Sigmoid colon (tissue), 7 donors: ENCODE data around the gene CTIF. TPM values are rescaled to one million over a fixed set of nuclear protein-coding genes. Genes with fewer than 3 reads are reported as not detected.

ENCODE experiments used
- DNase-seq: peaks from one replicate; pipeline ENCODE4 v3.0.0-alpha.2; 2019
- H3K27ac ChIP-seq, 4 donors: fragments of 200-600 bp; sonication (generic); one replicate each; pipeline ENCODE4 v1.5.1; 2016 to 2019; ENCODE audit warnings: mild to moderate bottlenecking in 1 of 4
- H3K27me3 ChIP-seq, 3 donors: fragments of 200-600 bp; sonication (generic); one replicate each; pipeline ENCODE4 v1.5.1; 2019; ENCODE audit warnings: mild to moderate bottlenecking in 1 of 3
- H3K36me3 ChIP-seq, 4 donors: fragments of 200-600 bp; sonication (generic); one replicate each; pipeline ENCODE4 v1.5.1; 2016 to 2019
- H3K4me1 ChIP-seq, 4 donors: fragments of 200-600 bp; sonication (generic); one replicate each; pipeline ENCODE4 v1.5.1; 2017 to 2019
- H3K4me3 ChIP-seq, 4 donors: fragments of 200-600 bp; sonication (generic); one replicate each; pipeline ENCODE4 v1.5.1; 2017 to 2019; ENCODE audit warnings: mild to moderate bottlenecking in 2 of 4, moderate library complexity in 1 of 4
- H3K9me3 ChIP-seq, 4 donors: fragments of 200-600 bp in 3 of 4; sonication (generic) in 3 of 4; one replicate each; pipeline versions ENCODE4 v1.5.1 to v1.6.1; 2013 to 2019
- CTCF ChIP-seq, 4 experiments: fragments of 450-650 bp in 3 of 4; fragments of 200-600 bp in 1 of 4; IDR thresholded peaks; one replicate each; pipeline ENCODE4 v1.5.1; 2016 to 2019; ENCODE audit warnings: antibody characterized with exemption in 4 of 4, mild to moderate bottlenecking in 3 of 4, moderate library complexity in 2 of 4
- EP300 ChIP-seq, 4 donors: sonication (generic); formaldehyde crosslinking; IDR thresholded peaks; one replicate each; pipeline ENCODE4 v1.6.1; 2017; ENCODE audit warnings: antibody characterized with exemption in 4 of 4
- POLR2A ChIP-seq, 2 donors: fragments of 450-650 bp; IDR thresholded peaks; one replicate each; pipeline ENCODE4 v1.6.1; 2016; ENCODE audit warnings: antibody characterized with exemption in 2 of 2, mild to moderate bottlenecking in 2 of 2, moderate library complexity in 2 of 2
- POLR2AphosphoS5 ChIP-seq, 4 donors: sonication (generic); formaldehyde crosslinking; IDR thresholded peaks; one replicate each; pipeline ENCODE4 v1.6.1; 2017; ENCODE audit warnings: antibody characterized with exemption in 4 of 4
- WGBS, 2 donors: extraction: QIAGEN DNeasy Blood & Tissue Kit; methylation state at CpG; one replicate each; pipeline ENCODE4 v1.1.7; 2013; 5-methylcytosine and 5-hydroxymethylcytosine counted together
- intact Hi-C: fragments of 100-400 bp; cut with DNase I; formaldehyde crosslinking; loops from one replicate; pipeline ENCODE4 v1.15.1; 2023
- polyA plus RNA-seq, 3 donors: library from polyadenylated mRNA; stranded (reverse); fragments of 200-250 nt; gene quantifications; one replicate each; pipeline ENCODE4 v1.2.3, GENCODE V29; 2013
- total RNA-seq, 4 donors: library from RNA; depleted of rRNA; stranded (reverse); fragments of >200 nt; gene quantifications; one replicate each; pipeline ENCODE4 v1.1.0, GENCODE V29; 2016
- donor health status: healthy with polysubstance abuse.
- donor health status: Bipolar disorder and iron deficiency.
- donor health status: healthy.

CTIF gene
- total and polyA plus RNA-seq, 7 donors: 3.6 to 65.9 (median 22.5) TPM

GRCh38 chr18:48853588-48853987, 314.8 kb downstream of the CTIF start:
- Histone ChIP-seq H3K4me1 (peaks cover 0 to 23% (median 15%) of the 10 kb centered on the region in 4 donors), H3K4me3 (no peak overlapping the region), H3K9me3 (no peaks in the 10 kb centered on the region), H3K27ac (no peak overlapping the region), H3K36me3 (peaks cover 0 to 16% (median 4%) of the 10 kb centered on the region in 4 donors), H3K27me3 (no peaks in the 10 kb centered on the region)
- 69 to 77% methylated on average over 5 of the region's 5 CpGs for whole genome bisulfite sequencing, 2 donors
- intact Hi-C loops: no loop called here
- TF ChIP-seq POLR2A (IDR thresholded peaks at IDR 0.05) (no peak), CTCF (IDR thresholded peaks at IDR 0.05) (no peak)
- DNase-seq: no peak

GRCh38 chr18:48854780-48855179, 315.9 kb downstream of the CTIF start:
- intact Hi-C loops: no loop called here
- no peak for TF ChIP-seq POLR2A (IDR thresholded peaks at IDR 0.05)
- TF ChIP-seq EP300 (IDR thresholded peaks at IDR 0.05): no peak
- TF ChIP-seq CTCF (IDR thresholded peaks at IDR 0.05): no peak
- no peak for TF ChIP-seq POLR2AphosphoS5 (IDR thresholded peaks at IDR 0.05)
- Histone ChIP-seq H3K36me3 (peaks cover 0 to 21% (median 4%) of the 10 kb centered on the region in 4 donors), H3K27me3 (no peaks in the 10 kb centered on the region), H3K9me3 (no peaks in the 10 kb centered on the region), H3K27ac (no peak overlapping the region), H3K4me3 (no peak overlapping the region), H3K4me1 (peaks cover 0 to 21% (median 15%) of the 10 kb centered on the region in 4 donors)
- 77 to 85% methylated on average over 11 of the region's 11 CpGs for WGBS, 2 donors
- no peak for DNase-seq

DNA sequence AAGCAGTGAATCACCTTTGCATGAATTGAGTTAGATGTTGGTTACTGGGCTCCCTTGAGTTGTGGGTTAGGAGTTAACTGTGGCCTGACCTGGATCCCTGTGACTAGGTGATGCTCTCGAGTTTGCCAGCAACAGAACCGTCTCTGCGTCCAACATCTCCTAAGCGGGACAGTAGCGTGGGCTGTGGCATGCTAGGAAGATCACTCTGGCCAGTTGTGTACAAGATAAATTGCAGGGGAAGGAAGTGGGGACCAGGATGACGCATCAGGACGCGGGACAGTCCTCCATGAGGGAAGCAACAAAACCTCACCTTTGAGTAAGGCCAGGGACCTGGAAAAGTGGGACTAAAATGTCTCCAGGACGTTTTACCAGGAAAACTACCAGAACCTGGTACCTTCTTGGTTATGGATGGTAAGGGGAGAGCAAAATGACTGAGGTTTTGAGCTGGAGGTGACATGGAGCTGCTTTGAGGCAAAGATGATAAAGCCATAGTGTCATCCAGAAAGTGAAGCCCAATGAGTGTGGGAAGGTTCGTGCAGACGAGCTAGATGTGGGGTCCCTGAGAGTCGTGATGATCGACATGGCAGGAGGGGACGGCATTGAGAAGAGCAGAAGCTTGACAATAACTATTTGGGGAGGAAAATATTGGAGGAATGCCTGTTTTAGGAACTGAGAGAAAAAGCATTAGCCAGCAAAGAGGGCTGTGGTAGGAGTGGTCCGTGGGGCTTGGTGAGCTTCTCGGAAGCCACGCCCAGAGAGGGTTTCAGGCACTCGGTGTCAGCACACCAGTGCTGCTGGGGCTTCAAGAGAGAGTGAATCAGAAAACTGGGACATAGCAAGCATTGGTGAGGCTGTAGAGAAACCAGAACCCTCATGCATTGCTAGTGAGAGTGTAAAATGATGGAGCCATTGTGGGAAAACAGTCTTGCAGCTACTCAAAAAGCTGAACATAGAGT, 316.9 kb downstream of the CTIF start:
- DNase-seq: no peak
- H3K4me3 ChIP-seq: no peak overlapping the region
- 82 to 83% methylated on average over 18 of the region's 18 CpGs for WGBS, 2 donors
- no peak overlapping the region for H3K27ac ChIP-seq
- H3K4me1 ChIP-seq: peaks cover 0 to 12% (median 11%) of the 10 kb centered on the region in 4 donors
- H3K36me3 ChIP-seq: peaks cover 0 to 28% (median 4%) of the 10 kb centered on the region in 4 donors
- no peak for TF ChIP-seq CTCF (IDR thresholded peaks at IDR 0.05)
- TF ChIP-seq POLR2AphosphoS5 (IDR thresholded peaks at IDR 0.05): no peak
- no peak for TF ChIP-seq EP300 (IDR thresholded peaks at IDR 0.05)
- no peak for TF ChIP-seq POLR2A (IDR thresholded peaks at IDR 0.05)
- no peaks in the 10 kb centered on the region for H3K27me3 ChIP-seq
- intact Hi-C loops: no loop called here
- no peaks in the 10 kb centered on the region for H3K9me3 ChIP-seq

DNA sequence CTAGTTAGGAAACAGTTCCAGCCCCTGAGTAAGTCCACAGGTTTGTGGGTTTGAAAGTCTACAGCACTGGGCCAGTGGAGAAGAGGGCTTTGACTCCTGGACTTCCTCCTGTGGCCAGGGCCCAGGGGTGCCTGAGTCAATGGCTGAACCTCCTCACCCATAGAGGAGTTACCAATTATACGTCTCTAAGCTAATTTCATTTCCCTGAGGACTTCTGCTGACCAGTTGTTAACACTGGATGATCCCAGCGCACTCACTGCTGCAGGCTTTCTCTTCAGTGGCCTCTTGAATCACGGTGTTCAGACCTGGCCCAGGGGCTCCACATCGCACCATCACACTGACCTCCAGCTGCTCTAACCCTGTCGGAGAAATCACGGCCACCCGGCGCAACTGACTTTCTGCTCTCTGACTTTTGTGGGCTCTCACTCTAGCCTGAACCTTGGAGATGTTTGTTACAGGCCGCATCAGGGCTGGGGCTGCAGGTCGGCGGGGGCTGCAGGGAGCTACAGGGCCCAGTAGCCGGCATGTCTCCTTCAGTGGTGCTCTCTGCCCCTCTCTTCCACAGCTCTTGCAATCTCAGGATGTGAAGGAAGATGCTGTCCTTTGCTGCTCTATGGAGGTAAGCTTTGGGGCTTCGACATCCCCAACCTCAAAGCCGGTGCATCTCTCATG, 318.3 kb downstream of the CTIF start:
- no peaks in the 10 kb centered on the region for H3K27me3 ChIP-seq
- no peaks in the 10 kb centered on the region for H3K9me3 ChIP-seq
- TF ChIP-seq POLR2AphosphoS5 (IDR thresholded peaks at IDR 0.05) (no peak), POLR2A (IDR thresholded peaks at IDR 0.05) (no peak), EP300 (IDR thresholded peaks at IDR 0.05) (no peak), CTCF (IDR thresholded peaks at IDR 0.05) (no peak)
- H3K4me1 ChIP-seq: peaks cover 0 to 2% (median 0%) of the 10 kb centered on the region in 4 donors
- 94 to 97% methylated on average over 14 of the region's 14 CpGs for WGBS, 2 donors
- intact Hi-C loops: no loop called here
- H3K4me3 ChIP-seq: no peak overlapping the region
- H3K36me3 ChIP-seq: peaks cover 0 to 35% (median 4%) of the 10 kb centered on the region in 4 donors
- DNase-seq: no peak
- no peak overlapping the region for H3K27ac ChIP-seq
